Uterus (tissue), 2 donors: ENCODE data around the gene PROM1.

Experiments used
- POLR2A ChIP-seq, 2 donors: fragments of 450-650 bp; IDR thresholded peaks; one replicate each; pipeline ENCODE4 v1.6.1; 2016; ENCODE audit warnings: antibody characterized with exemption in 2 of 2, mild to moderate bottlenecking in 1 of 2, moderate library complexity in 1 of 2
- TF ChIP-seq, protein P1 (sequence below), 4 experiments: fragments of 200-600 bp in 2 of 4; fragments of 450-650 bp in 2 of 4; sonication (generic) in 2 of 4; IDR thresholded peaks; one replicate each; pipeline ENCODE4 v1.5.1; 2016 to 2019; ENCODE audit warnings: antibody characterized with exemption in 4 of 4, mild to moderate bottlenecking in 2 of 4, moderate library complexity in 1 of 4

DNA sequence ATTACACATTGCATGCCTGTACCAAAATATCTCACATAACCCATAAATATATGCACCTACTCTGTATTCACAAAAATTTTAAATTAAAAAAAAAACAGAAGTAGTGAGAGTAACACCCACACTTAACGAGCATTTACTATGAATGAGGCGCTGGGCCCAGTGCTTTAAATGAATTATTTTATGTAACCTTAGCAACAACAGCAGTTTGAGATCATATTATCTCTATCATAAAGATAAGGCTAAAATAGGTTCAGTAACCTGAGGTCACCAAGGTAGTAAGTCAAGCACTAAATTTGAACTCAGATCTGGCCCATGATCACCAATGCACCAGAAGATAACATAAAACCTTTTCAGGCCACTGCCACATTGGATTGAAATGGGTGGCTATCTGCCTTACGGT lies 5.3 kb upstream of the PROM1 start:
- TF ChIP-seq, protein P1, sequence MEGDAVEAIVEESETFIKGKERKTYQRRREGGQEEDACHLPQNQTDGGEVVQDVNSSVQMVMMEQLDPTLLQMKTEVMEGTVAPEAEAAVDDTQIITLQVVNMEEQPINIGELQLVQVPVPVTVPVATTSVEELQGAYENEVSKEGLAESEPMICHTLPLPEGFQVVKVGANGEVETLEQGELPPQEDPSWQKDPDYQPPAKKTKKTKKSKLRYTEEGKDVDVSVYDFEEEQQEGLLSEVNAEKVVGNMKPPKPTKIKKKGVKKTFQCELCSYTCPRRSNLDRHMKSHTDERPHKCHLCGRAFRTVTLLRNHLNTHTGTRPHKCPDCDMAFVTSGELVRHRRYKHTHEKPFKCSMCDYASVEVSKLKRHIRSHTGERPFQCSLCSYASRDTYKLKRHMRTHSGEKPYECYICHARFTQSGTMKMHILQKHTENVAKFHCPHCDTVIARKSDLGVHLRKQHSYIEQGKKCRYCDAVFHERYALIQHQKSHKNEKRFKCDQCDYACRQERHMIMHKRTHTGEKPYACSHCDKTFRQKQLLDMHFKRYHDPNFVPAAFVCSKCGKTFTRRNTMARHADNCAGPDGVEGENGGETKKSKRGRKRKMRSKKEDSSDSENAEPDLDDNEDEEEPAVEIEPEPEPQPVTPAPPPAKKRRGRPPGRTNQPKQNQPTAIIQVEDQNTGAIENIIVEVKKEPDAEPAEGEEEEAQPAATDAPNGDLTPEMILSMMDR (IDR thresholded peaks at IDR 0.05), result no peak
- no peak for TF ChIP-seq POLR2A (IDR thresholded peaks at IDR 0.05)
